GM21528 (cell line): ENCODE measurements around the gene PLXNA4.

Source experiments
- ATAC-seq: cut with Tn5 transposase; IDR thresholded peaks from one replicate; pipeline ENCODE4 v1.9.1; 2021; ENCODE audit warnings: mild to moderate bottlenecking, moderate library complexity; ENCODE audit not compliant: unreplicated experiment, low FRiP score

Gene PLXNA4

DNA sequence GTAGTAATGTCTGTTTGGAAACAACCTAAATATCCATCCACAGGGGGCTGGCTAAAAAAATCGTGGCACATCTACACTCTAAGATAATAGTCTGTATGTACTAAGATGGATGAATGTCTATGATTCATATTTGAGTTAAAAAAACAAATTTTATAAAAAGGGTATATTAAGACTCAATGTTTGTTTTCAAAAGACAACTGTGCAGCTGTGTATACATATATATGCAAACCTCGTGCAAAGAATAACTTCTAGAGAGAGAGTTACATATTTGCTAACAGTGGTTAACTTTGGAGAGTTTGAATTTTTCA lies 323.5 kb downstream of the PLXNA4 start:
- ATAC-seq: no peak

- ATAC-seq: no peak
Measured at GRCh38 chr7:132251327-132251659, 325.0 kb downstream of the PLXNA4 start.

DNA sequence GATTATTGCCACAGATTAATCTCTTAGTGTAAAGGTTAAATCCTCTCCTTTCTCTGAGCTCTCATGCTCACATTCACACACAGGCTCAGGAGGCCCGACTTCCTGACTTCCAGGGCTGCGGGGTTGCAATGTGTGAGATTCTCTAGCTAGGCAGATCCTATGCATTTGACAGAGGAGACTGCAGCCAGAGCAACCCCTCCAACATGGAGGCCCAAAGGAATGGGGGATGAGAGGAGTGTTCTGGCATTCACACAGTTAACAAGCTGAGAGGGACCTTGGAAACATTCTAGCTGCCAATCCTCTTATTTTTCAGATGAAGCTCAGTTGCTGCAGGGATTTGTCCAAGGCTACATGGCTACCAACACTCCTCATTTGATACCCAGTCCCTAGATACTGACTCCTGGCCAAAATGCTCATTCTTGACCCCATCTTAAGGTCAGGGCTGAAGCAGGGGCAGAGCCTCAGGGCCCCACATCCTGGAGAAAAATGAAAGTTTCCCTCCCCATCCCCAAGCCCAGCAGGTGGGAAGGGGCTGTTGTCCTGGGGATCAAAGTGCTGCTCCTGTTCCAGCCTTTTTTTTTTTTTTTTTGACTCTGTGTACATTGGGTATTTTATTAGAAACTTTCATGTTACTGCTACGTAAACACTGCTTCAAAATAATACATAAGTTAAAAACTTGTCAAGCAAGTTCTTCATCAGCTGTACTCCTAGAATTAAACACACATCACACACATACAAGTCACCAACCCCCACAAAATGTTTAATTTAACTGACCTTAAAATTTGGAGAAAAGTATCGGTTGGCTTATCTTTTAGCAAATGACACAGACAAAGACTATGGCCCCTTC lies 325.6 kb downstream of the PLXNA4 start:
- no peak for ATAC-seq

GRCh38 chr7:132249256-132249971 lies 326.9 kb downstream of the PLXNA4 start:
- no peak for ATAC-seq

DNA sequence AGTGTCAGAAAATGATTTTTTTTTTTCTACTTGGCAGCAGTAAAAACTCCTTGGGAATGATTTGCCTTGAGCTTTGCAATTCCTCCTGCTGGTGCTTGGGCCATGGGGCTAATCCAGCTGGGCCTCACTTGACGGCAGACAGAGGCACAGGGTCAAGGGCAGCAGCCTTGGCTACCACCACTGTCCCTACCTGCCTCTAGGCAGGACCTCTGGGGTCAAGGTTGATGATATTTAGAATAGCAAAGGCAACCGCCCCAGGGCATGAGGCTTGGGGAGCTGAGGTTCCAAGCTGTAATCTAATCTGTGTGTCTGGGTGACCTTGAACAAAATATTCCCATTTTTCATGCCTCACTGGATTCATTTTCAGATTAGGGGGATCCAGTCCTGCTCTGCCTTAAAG lies 327.4 kb downstream of the PLXNA4 start:
- ATAC-seq: no peak

DNA sequence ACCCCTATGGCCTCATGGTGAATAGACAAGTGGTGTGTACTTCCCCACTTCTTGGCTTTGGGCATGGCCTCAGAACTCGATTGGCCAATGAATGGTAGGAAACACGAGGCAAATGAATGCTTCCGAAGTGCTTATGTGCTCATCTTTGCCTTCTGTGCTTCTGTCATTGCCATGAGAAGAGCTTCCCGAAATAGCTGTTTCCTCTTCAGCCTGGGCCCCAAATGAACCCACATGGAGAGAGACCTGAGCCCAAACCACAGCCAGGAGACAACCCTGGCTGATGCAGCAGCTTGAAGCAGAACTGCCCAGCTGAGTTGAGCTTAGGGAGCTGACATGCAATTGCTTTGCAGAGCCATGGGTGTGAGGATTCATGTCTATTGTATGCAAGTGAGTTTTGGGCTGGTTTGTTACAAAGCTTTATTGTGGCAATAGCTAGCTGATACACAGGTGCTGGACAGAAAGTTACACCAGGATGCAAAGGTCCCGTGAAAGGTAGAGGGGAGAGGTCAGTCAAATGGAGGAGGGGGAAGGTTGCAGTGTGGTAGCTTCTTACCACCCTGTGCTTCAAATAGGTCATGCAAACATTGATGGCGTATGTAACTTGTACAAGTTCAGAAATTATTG lies 328.2 kb downstream of the PLXNA4 start:
- no peak for ATAC-seq

GRCh38 chr7:132246591-132246990 lies 329.7 kb downstream of the PLXNA4 start:
- ATAC-seq: no peak

- ATAC-seq: no peak
Measured at GRCh38 chr7:132245539-132245938, 330.7 kb downstream of the PLXNA4 start.

- no peak for ATAC-seq
Measured at GRCh38 chr7:132244903-132245480, 331.3 kb downstream of the PLXNA4 start.

DNA sequence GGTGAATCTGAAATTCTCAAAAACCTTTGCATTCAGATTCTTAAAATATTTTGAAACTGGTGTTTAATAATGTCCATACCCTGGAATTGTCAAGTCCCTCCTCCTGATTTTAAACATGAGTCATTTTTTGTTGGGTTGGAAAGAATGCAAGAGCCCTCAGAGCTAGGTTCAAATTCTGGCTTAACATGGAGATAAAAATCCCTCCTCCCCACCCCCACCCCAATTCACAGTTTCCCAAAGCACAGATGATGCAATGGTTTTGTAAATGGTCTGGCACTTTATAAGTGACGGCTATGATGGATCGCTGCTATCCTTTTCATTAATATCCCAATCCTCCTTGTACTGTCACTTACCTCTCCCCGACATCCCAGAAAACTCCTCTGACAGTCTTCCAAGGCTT lies 332.8 kb downstream of the PLXNA4 start:
- no peak for ATAC-seq

GRCh38 chr7:132243051-132243450 lies 333.2 kb downstream of the PLXNA4 start:
- no peak for ATAC-seq

- no peak for ATAC-seq
Measured at GRCh38 chr7:132242192-132242812, 334.0 kb downstream of the PLXNA4 start.

- ATAC-seq: no peak
Measured at GRCh38 chr7:132240821-132241422, 335.3 kb downstream of the PLXNA4 start.

DNA sequence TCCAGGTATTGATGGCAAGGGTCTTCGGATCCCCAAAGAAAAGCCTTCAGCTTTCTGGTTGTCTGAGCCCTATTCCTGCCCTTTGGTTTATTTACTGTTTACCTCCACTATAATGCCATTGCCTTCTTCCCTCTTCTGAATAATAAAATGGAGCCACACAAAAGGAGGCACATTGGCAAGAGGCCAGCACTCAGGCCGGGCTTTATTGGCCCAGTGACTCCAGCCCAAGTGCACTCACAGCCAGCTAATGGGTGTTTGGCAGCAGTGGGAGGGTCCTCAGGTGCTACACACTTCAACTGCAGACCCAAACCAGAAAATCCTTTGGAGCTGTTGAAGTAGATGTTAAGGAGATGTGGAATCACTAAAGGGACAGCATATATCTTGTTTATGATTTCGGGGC lies 336.0 kb downstream of the PLXNA4 start:
- no peak for ATAC-seq

GRCh38 chr7:132239422-132239994 lies 336.8 kb downstream of the PLXNA4 start:
- no peak for ATAC-seq

GRCh38 chr7:132234711-132235110 lies 341.6 kb downstream of the PLXNA4 start:
- no peak for ATAC-seq

DNA sequence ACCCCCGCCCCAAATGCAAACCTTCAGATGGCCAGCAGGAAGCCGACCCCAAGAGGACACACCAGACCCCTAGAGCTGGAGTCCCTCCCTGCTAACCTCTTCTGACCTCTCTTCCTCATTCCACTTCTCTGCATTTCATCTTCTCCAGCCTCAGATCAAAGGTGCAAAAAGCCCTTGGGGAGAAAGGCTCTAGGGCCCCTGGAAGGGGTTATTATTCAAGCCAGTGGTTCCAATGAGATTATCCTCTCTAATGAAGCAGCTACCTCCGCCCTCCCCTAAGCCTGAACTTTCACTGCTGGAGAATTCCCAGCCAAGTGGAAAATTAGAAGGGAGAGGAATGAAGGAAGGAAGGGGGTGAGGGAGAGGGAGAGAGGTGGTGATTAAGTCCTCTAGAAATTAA lies 343.9 kb downstream of the PLXNA4 start:
- ATAC-seq: no peak

GRCh38 chr7:132230462-132230861 lies 345.8 kb downstream of the PLXNA4 start:
- ATAC-seq: no peak

DNA sequence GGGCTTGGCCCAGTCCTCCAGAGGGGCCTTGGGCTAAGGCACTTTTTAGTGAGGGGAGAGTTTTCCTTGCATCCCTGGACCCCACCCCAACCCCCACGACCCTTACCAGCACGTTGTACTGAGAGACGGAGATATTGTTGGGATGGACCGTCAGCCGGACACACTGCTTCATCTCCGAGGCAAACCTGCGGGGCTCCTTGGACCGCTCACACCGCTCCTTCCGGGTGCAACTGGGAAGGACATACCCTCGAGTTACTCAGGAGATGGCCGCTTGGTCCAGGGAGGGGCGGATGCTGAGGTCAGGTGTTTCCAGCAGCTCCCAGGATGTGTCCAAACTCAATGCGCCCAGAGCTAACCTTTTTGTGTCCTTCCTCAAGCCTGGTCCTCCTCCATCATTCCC lies 348.0 kb downstream of the PLXNA4 start:
- no peak for ATAC-seq

DNA sequence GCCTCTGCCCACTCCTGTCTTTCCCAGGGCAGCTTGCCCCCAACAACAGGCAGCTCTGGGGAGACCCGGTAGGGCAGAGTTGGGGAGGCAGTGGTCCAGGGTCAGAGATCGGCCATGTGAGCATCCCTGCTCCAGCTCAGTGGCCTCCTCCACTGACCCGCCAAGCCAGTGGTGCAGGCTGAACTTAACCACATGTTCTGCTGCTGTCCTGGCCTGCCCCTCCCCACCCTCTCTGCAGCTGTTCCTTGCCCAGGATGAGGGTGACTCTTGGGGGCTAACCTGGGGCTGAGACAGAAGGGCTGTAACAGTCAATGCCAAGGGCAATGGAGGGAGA lies 349.3 kb downstream of the PLXNA4 start:
- no peak for ATAC-seq
